ENCODE measurements around the gene ADAMTS12. TPM values are rescaled to one million over a fixed set of nuclear protein-coding genes. Genes with fewer than 3 reads are reported as not detected.

ADAMTS12 gene
- total RNA-seq, 1 donor, result 6.9 TPM

DNA sequence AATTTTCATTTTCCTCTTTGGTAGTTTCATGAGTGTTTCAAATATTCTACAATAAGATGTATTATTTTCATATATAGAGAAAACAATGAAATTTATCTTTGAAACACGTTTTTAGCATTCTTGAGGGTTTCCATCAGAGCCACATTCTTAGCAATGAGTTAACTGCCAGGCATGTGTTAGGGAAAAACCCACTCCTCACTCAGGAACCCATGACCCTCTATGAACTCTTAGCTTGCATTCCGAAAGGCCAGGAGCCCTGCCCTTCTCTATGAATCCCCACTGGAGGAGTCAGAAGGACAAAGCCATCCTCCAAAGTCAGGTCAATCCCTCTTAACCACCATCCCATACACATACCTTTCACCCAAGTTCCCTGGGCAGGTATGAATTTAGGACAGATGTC lies 57.5 kb downstream of the ADAMTS12 start:
- Histone ChIP-seq H2AFZ (ENCODE audit: low read length) (peak overlapping the region; percentile 5), H3K27me3 (ENCODE audit: insufficient read depth, low read length) (no peaks in the 10 kb centered on the region), H3K4me1 (ENCODE audit: insufficient read depth, low read length) (peaks cover 33% of the 10 kb centered on the region), H3K9me3 (ENCODE audit: low read depth, low read length) (no peaks in the 10 kb centered on the region), H4K20me1 (ENCODE audit: insufficient read depth, low read length) (no peaks in the 10 kb centered on the region), H3K79me2 (ENCODE audit: insufficient read depth, low read length) (peaks cover 75% of the 10 kb centered on the region), H3K4me2 (ENCODE audit: insufficient read depth, low read length) (peak overlapping the region; percentile 35), H3K36me3 (ENCODE audit: insufficient read depth, low read length) (no peaks in the 10 kb centered on the region), H3K4me3 (ENCODE audit: insufficient read depth, low read length) (no peak overlapping the region), H3K27ac (ENCODE audit: low read depth, low read length) (peak overlapping the region; percentile 73)
- DNase-seq (ENCODE audit: insufficient read length, low spot score, missing footprints), result no peak
- TF ChIP-seq, protein P1, sequence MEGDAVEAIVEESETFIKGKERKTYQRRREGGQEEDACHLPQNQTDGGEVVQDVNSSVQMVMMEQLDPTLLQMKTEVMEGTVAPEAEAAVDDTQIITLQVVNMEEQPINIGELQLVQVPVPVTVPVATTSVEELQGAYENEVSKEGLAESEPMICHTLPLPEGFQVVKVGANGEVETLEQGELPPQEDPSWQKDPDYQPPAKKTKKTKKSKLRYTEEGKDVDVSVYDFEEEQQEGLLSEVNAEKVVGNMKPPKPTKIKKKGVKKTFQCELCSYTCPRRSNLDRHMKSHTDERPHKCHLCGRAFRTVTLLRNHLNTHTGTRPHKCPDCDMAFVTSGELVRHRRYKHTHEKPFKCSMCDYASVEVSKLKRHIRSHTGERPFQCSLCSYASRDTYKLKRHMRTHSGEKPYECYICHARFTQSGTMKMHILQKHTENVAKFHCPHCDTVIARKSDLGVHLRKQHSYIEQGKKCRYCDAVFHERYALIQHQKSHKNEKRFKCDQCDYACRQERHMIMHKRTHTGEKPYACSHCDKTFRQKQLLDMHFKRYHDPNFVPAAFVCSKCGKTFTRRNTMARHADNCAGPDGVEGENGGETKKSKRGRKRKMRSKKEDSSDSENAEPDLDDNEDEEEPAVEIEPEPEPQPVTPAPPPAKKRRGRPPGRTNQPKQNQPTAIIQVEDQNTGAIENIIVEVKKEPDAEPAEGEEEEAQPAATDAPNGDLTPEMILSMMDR (IDR thresholded peaks at IDR 0.05; ENCODE audit: extremely low read depth, low read depth, low read length), result no peak

DNA sequence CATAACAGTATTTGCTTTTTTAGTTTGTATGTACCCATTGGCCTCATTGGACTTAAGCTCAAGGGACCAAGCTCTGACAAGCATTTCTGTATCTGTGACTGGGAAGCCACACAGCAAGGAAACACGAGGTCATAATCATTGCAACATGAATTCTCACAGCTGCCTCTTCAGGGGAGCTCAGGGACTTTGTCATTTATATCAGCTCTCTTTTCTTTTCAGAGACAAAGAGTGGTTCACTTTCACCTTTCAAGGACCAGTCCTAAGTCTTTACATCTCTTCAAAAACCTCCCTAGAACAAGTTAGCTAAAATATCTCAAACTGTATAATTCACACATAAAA lies 58.6 kb downstream of the ADAMTS12 start:
- Histone ChIP-seq H3K36me3 (ENCODE audit: insufficient read depth, low read length) (no peaks in the 10 kb centered on the region), H4K20me1 (ENCODE audit: insufficient read depth, low read length) (no peaks in the 10 kb centered on the region), H3K4me2 (ENCODE audit: insufficient read depth, low read length) (peak overlapping the region; percentile 71), H3K4me1 (ENCODE audit: insufficient read depth, low read length) (peaks cover 40% of the 10 kb centered on the region), H3K4me3 (ENCODE audit: insufficient read depth, low read length) (no peak overlapping the region), H3K9me3 (ENCODE audit: low read depth, low read length) (no peaks in the 10 kb centered on the region), H3K79me2 (ENCODE audit: insufficient read depth, low read length) (peaks cover 75% of the 10 kb centered on the region), H2AFZ (ENCODE audit: low read length) (no peak overlapping the region), H3K27me3 (ENCODE audit: insufficient read depth, low read length) (no peaks in the 10 kb centered on the region), H3K27ac (ENCODE audit: low read depth, low read length) (peak overlapping the region; percentile 73)
- no peak for DNase-seq (ENCODE audit: insufficient read length, low spot score, missing footprints)
- TF ChIP-seq, protein P1 (IDR thresholded peaks at IDR 0.05; ENCODE audit: extremely low read depth, low read depth, low read length), result no peak

DNA sequence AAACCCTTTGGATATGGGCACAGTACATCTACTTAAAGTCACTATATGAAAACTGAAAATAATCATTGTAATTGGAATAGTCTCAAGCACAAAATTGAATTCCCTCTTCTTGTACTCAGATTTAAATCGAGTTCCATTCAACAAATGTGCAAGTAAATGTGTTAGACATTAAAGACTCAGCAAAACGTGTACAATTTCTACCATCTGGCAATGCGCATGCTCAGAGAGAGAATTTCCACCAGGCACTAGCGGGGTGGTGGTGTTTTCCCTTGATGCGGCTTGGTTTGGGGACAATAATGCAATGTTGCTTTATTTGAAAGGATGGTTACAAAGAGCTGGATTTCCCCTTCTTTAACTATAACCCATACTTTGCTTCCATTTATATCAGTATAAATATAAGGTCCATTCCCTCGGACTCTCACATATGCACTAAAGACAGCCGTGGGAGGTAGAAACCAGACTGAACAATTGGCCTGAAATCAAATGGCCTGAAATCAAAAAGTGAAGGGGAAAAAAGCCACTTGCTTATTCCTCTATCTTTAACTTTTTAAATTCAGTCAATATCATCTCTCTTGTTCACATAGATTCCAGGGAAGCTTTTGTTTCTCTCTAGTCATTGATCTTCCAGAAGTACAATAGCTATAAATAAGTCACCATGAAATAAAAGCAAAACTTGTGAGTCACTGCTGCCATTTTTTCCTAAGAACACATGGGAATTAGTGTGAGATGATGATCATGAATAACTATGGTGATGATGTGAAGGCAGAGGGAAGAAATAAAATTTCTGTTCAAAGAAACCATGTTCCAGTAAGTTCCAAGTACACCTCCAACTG lies 59.2 kb downstream of the ADAMTS12 start:
- H3K4me1 ChIP-seq (ENCODE audit: insufficient read depth, low read length), result peaks cover 46% of the 10 kb centered on the region
- TF ChIP-seq, protein P1 (IDR thresholded peaks at IDR 0.05; ENCODE audit: extremely low read depth, low read depth, low read length), result no peak
- H3K4me2 ChIP-seq (ENCODE audit: insufficient read depth, low read length), result peak overlapping the region; percentile 71
- H2AFZ ChIP-seq (ENCODE audit: low read length), result no peak overlapping the region
- H3K27me3 ChIP-seq (ENCODE audit: insufficient read depth, low read length), result no peaks in the 10 kb centered on the region
- no peaks in the 10 kb centered on the region for H3K9me3 ChIP-seq (ENCODE audit: low read depth, low read length)
- H3K79me2 ChIP-seq (ENCODE audit: insufficient read depth, low read length), result peaks cover 69% of the 10 kb centered on the region
- H4K20me1 ChIP-seq (ENCODE audit: insufficient read depth, low read length), result no peaks in the 10 kb centered on the region
- H3K36me3 ChIP-seq (ENCODE audit: insufficient read depth, low read length), result no peaks in the 10 kb centered on the region
- H3K27ac ChIP-seq (ENCODE audit: low read depth, low read length), result peak overlapping the region; percentile 73
- DNase-seq (ENCODE audit: insufficient read length, low spot score, missing footprints), result no peak
- H3K4me3 ChIP-seq (ENCODE audit: insufficient read depth, low read length), result peak overlapping the region; percentile 44

DNA sequence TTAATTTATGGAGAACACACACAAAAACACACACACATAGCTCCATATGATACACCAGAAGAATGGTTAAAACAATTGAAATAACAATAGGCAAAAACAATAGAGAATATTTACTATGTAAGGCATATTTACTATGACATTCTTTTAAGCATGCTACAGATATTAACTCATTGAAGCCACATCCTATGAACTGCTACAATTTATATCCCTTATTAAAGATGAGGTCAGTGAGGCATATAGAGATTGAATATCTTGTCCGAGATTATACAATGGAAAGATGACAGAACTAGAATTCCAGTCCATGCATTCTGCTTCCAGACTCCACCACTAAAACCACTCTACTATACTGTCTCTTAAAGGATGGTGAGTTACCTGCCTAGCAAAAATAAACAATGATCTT lies 60.7 kb downstream of the ADAMTS12 start:
- Histone ChIP-seq H3K9me3 (ENCODE audit: low read depth, low read length) (no peaks in the 10 kb centered on the region), H4K20me1 (ENCODE audit: insufficient read depth, low read length) (no peaks in the 10 kb centered on the region), H3K4me3 (ENCODE audit: insufficient read depth, low read length) (no peak overlapping the region), H2AFZ (ENCODE audit: low read length) (no peak overlapping the region), H3K79me2 (ENCODE audit: insufficient read depth, low read length) (peaks cover 58% of the 10 kb centered on the region), H3K4me1 (ENCODE audit: insufficient read depth, low read length) (peaks cover 47% of the 10 kb centered on the region), H3K27me3 (ENCODE audit: insufficient read depth, low read length) (no peaks in the 10 kb centered on the region), H3K4me2 (ENCODE audit: insufficient read depth, low read length) (no peak overlapping the region), H3K36me3 (ENCODE audit: insufficient read depth, low read length) (no peaks in the 10 kb centered on the region), H3K27ac (ENCODE audit: low read depth, low read length) (no peak overlapping the region)
- TF ChIP-seq, protein P1 (IDR thresholded peaks at IDR 0.05; ENCODE audit: extremely low read depth, low read depth, low read length), result no peak
- no peak for DNase-seq (ENCODE audit: insufficient read length, low spot score, missing footprints)
